ENCODE data around the gene PLOD1. TPM values are rescaled to one million over a fixed set of nuclear protein-coding genes. Genes with fewer than 3 reads are reported as not detected.
"Not testable (repeated sequence)": the region's sequence is repeated elsewhere in the genome, so short reads cannot be mapped to it uniquely, and the experiment has no call there.

Gene PLOD1
- total RNA-seq, 1 donor from 2014 or later, result 199 TPM

GRCh38 chr1:12006167-12006921 lies 71.8 kb downstream of the PLOD1 start:
- no peak for DNase-seq

GRCh38 chr1:12007204-12007603 lies 72.7 kb downstream of the PLOD1 start:
- no peak for DNase-seq

GRCh38 chr1:12008355-12008754 lies 73.8 kb downstream of the PLOD1 start:
- not testable (repeated sequence) for DNase-seq

GRCh38 chr1:12009318-12009947 lies 74.9 kb downstream of the PLOD1 start:
- DNase-seq, result no peak

GRCh38 chr1:12010746-12011570 lies 76.4 kb downstream of the PLOD1 start:
- no peak for DNase-seq

GRCh38 chr1:12011998-12012397 lies 77.5 kb downstream of the PLOD1 start:
- DNase-seq, result no peak

GRCh38 chr1:12012560-12013316 lies 78.2 kb downstream of the PLOD1 start:
- DNase-seq, result no peak

- no peak for DNase-seq
These were observed 79.8 kb downstream of the PLOD1 start for GRCh38 chr1:12014141-12014991.

- no peak for DNase-seq
These were observed 80.5 kb downstream of the PLOD1 start for GRCh38 chr1:12015001-12015491.

- DNase-seq, result no peak
These were observed 81.0 kb downstream of the PLOD1 start for GRCh38 chr1:12015499-12015898.

- DNase-seq, result no peak
These were observed 81.7 kb downstream of the PLOD1 start for GRCh38 chr1:12016182-12016581.

- DNase-seq, result no peak
These were observed 85.5 kb downstream of the PLOD1 start for GRCh38 chr1:12019858-12020509.

- DNase-seq, result no peak
These were observed 87.1 kb downstream of the PLOD1 start for GRCh38 chr1:12021616-12022015.

GRCh38 chr1:12022036-12022435 lies 87.5 kb downstream of the PLOD1 start:
- DNase-seq, result no peak

Small RNAs within 50 kb of the gene (small RNA-seq; reads per million reads assigned to genes)
- not detected for gene AL096840.1 (ENCODE audit: low replicate concordance)
- not detected for gene RF00019 (ENCODE audit: low replicate concordance)
- 3.4 reads per million, percentile 91 among the genes with 10 or more reads in this experiment for gene RNU5E-4P (ENCODE audit: low replicate concordance)

Other genes starting within 250 kb of the PLOD1 start
- gene DRAXIN, start 243.0 kb upstream of the PLOD1 start, total RNA-seq, result 0.31 TPM
- gene AGTRAP, start 198.6 kb upstream of the PLOD1 start, total RNA-seq, result 24.0 TPM
- 1.3 TPM for gene C1orf167, start 172.5 kb upstream of the PLOD1 start, total RNA-seq
- gene MTHFR, start 128.8 kb upstream of the PLOD1 start, total RNA-seq, result 54.4 TPM
- 16.3 TPM for gene CLCN6, start 128.5 kb upstream of the PLOD1 start, total RNA-seq
- gene NPPA, start 86.9 kb upstream of the PLOD1 start, total RNA-seq, result 0.51 TPM
- not detected for gene NPPB, start 75.8 kb upstream of the PLOD1 start, total RNA-seq
- gene KIAA2013, start 8.3 kb upstream of the PLOD1 start, total RNA-seq, result 51.3 TPM
- gene MFN2, start 45.7 kb downstream of the PLOD1 start, total RNA-seq, result 93.0 TPM
- gene MIIP, start 84.8 kb downstream of the PLOD1 start, total RNA-seq, result 20.3 TPM
- not detected for gene TNFRSF8, start 128.6 kb downstream of the PLOD1 start, total RNA-seq
- 10.7 TPM for gene TNFRSF1B, start 232.3 kb downstream of the PLOD1 start, total RNA-seq